Upper lobe of left lung (tissue), 4 donors: ENCODE measurements around the gene RPS15A.

ENCODE experiments used
- CTCF ChIP-seq, 6 experiments: fragments of 450-650 bp in 4 of 6; fragments of 200-600 bp in 2 of 6; sonication (generic) in 2 of 6; IDR thresholded peaks; one replicate each; pipeline ENCODE4 v1.5.1; 2016 to 2019; ENCODE audit warnings: antibody characterized with exemption in 6 of 6
- POLR2A ChIP-seq, 4 donors: fragments of 450-650 bp; IDR thresholded peaks; one replicate each; pipeline ENCODE4 v1.5.1; 2016 to 2017; ENCODE audit warnings: antibody characterized with exemption in 4 of 4, mild to moderate bottlenecking in 2 of 4

DNA sequence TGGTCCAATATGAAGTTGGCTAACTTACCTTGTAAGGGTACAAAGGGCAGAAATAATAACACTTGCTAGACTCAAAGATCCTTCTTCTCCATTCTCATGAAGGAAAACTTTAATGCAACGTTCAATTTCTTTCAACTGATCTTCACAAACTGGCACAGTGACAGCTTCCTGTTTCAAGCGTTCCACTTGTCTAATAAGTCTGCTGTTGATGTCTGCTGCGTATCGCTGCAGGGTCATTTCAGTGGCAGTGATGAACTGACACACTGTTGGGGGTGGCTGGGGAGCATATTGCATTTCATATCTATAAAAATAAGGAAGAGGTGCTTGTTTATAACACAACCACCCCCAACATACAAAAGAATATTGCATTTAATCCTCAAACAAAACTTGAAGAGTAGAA is 44.7 kb upstream of the RPS15A start:
- no peak for TF ChIP-seq CTCF (IDR thresholded peaks at IDR 0.05)
- no peak for TF ChIP-seq POLR2A (IDR thresholded peaks at IDR 0.05)
